Vagina (tissue), 2 donors: ENCODE data around the gene MAPK1.

Source experiments
- CTCF ChIP-seq, 3 experiments: fragments of 450-650 bp in 2 of 3; fragments of 200-600 bp in 1 of 3; sonication (generic) in 1 of 3; IDR thresholded peaks; one replicate each; pipeline ENCODE4 v1.5.1; 2017 to 2019; ENCODE audit warnings: antibody characterized with exemption in 3 of 3, mild to moderate bottlenecking in 2 of 3, moderate library complexity in 2 of 3
- POLR2AphosphoS5 ChIP-seq, 2 donors: sonication (generic); formaldehyde crosslinking; IDR thresholded peaks; one replicate each; pipeline ENCODE4 v1.9.0; 2017; ENCODE audit warnings: antibody characterized with exemption in 2 of 2, mild to moderate bottlenecking in 2 of 2, low read depth in 1 of 2; ENCODE audit not compliant: insufficient read depth in 1 of 2

GRCh38 chr22:21779444-21779843, 88.0 kb downstream of the MAPK1 start:
- TF ChIP-seq CTCF (IDR thresholded peaks at IDR 0.05): no peak
- no peak for TF ChIP-seq POLR2AphosphoS5 (IDR thresholded peaks at IDR 0.05; ENCODE audit: insufficient read depth in 1 of 2, low read depth in 1 of 2)
